Skeletal muscle cell (primary cell): Measurements from ENCODE around the gene FAHD2A.
"Not testable (repeated sequence)": the region's sequence is repeated elsewhere in the genome, so short reads cannot be mapped to it uniquely, and the experiment has no call there.

Source experiments
- DNase-seq: peaks from one replicate; pipeline ENCODE4 v3.0.0-alpha.2; 2010; ENCODE audit warnings: low read depth
- H3K4me3 ChIP-seq: 2 replicates; pipeline ENCODE4 v1.5.1; 2011; ENCODE audit warnings: low read depth, mild to moderate bottlenecking, control low read depth, low read length, moderate library complexity

Gene FAHD2A

DNA sequence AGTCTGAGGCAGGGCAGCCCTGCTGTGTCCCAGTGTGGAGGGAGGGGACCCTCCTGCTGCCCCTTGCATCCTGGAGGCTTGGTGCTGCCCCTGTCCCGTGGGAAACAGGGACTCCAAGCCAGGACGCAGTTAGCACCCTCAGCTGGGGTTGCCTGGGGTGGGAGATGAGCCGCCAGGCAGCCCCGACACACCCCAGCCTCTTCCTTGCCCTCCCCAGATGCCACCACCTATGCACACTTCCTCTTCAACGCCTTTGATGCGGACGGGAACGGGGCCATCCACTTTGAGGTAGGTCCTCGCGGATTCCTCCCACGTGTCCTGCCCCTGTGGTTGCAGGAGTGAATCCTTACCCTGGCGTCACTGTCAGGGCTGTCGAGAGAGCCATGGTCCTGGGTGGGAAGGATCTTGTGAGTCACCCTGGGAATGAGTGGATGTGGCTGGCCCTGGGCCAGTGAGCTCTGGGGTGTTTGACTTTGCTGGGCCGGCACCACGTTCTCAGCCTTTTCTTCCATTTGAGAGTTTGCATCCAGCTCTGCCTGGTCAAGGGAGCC lies 27.5 kb upstream of the FAHD2A start:
- DNase-seq, result peak; percentile 3
- H3K4me3 ChIP-seq, result no peak overlapping the region

DNA sequence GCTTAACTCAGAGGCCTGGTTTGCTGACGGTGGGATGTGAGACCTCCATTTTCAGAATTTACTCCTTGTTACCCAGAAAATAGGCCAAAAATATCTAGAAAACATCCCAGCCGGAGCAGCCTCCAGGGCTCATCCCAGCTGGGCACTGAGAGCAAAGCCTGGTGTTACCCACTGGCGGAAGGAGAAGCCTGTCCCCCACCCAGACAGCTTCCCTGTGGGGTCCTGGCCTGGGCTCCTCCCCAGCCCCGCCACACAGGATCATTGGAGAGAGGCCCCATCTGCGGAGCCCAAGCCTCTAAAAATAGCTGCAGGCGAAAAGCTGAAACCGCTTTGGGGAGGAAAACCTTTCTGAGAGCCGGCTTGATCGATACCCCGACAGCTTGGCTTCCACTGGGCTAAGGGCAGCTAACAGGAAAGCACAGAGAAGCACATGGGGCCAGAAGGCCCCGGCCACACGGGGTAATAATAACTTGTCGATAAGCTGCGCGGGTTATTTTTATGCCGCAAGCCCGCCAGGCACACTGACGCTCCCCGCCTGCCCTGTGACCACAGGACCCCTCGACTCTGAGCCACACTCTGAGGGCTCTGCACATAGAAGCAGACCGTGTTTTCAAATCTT lies 26.9 kb upstream of the FAHD2A start:
- no peak for DNase-seq

DNA sequence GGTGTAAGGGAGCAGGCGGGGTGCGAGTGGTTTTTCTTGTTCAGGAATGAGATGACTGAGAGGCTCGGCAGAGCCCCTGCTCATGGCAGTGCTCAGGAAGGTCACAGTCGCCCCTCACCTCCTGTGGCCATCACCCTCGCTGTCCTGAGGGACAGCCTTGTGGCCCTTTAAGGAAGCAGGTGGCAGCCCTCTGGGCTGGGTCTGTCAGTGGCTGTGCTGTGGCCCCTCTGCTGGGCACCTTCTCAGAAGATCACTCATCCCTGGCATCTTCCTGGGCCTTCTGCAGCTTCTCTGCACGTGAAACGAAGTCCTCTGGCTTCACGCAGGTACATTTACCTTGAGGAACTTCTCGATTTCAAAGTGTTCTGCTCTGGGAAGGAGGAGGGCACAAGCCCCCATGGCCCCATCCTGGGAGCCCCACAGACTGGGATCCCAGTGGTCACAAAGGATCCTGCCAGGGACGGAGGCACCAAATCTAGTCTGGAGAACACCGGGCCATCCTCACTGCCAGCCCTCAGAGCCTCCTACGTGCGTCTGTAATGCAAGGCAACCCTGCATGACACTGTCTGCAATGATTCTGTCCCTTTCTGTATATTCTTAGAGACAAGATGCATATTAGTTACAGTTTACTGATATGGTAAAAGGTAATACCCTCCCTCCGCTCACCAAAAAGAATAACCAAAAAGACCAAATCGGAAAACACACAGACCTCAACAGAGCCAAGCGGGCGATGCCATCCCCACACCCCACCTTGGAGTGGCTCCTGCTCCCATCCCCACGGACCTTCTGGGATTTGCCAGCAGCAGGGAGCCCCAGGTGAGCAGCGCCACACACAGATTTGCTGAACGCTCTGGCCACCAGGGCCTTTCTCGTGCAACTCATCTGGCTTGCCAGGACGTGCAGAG lies 25.9 kb upstream of the FAHD2A start:
- no peak for DNase-seq
- no peak overlapping the region for H3K4me3 ChIP-seq

More for the DNA sequence above, 26.9 kb upstream of the FAHD2A start:
- H3K4me3 ChIP-seq, result no peak overlapping the region

DNA sequence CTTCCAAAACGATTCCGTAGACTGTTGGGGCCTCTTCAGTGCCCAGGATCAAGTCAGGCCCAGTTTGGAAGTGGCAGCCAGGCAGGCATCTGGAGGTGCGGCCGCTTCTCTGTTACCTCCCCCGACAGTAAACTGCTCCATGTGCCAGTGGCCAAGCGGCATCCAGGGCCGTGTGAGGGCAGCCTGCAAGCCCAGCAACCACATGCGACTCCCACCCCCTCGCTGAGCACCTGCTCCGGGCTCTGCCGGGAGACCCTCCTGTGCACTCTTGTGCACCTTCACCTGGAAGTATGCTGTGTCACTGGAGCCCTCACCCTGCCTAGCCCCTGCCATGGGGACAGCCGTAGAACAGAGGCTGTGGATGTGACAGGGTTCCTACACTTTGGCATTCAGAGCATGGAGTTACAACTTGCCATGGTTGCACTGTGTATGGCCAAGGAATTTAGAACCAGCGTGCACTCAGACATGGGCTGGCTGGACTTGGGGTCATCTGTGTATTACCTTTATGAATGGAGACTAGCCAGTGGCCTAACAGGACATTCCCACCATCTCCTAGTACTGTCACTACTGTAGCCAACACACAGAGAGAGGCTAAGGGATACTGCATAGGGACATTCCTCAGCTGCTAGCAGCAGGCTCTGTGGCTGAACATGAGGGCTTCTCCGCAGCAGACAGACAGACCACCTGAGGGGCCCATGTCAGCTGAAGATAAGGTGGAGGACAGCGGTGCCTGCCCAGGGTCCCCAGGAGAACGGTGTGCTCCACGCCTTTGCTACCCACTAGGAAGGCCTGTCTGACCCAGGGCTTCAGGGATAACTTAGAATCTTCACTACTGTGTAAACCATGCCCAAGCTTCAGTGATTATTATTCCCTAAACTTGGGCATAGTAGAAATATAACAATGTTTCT lies 25.0 kb upstream of the FAHD2A start:
- H3K4me3 ChIP-seq, result no peak overlapping the region
- DNase-seq, result no peak

DNA sequence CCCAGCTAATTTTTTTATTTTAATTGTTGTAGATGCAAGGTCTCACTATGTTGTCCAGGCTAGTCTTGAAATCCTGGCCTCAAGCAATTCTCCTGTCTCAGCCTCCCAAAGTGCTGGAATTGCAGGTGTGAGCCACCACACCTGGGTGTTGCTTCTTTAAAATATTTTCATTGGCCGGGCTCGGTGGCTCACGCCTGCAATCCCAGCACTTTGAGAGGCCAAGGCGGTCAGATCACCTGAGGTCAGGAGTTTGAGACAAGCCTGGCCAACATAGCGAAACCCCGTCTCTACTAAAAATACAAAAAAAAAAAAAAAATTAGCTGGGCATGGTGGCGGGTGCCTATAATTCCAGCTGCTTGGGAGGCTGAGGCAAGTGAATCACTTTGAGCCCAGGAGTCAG lies 24.2 kb upstream of the FAHD2A start:
- not testable (repeated sequence) for H3K4me3 ChIP-seq, DNase-seq

DNA sequence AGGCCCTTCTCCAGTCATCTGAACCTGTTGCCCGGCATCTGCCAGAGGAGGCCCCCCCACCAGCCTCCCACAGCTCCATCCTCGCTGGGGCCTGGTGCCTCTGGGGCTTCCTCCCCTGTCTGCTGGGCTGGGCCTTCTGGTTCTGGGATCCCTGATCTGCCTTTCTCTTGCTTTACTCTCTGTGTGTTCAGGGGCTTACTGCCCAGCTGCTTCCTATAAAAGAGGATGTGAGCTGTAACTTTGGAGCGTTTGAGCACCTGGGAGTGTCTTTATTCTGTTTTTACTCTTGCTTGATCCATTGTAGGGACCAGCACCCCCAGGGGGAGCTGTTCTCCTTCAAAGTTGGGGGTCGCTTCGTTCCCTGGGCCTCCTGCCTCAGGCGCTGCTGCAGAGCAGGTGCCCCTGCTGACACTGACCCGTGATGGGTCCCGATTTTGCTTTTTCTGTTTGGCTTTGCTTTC lies 23.1 kb upstream of the FAHD2A start:
- no peak overlapping the region for H3K4me3 ChIP-seq
- no peak for DNase-seq

DNA sequence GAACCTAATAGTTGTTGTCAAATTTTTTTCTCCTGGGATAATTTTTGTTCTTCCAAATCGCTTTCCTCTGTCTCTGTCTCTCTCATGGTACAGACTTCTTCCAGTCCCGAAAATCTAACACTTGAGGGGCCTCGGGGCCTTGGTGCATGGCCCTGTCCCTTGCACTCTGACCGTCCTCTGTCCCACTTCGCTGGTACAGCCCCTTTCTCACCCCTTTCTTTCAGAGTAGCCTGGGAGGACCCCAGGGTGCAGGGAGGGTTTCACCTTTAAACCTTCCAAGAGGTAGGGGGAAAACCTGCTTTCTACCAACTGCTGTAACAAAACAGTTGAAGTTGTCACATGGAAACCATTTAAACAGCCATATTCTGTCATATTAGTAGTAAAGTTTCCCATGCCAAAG lies 22.2 kb upstream of the FAHD2A start:
- DNase-seq, result no peak

DNA sequence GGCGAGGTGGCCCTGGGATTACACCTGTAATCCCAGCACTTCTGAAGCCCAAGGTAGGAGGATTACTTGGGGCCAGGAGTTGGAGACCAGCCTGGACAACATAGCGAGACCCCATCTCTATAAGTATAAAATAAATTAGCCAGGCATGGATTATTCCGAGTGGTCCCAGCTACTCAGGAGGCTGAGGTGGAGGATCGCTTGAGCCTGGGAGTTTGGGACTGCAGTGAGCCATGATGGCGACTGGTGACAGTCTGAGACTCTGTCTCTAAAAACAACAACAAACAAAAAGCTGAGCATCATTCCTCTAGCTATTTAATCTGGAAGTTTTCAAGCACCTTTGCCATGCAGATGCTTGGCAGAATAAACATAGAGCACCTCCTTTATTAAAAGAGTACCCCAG lies 21.8 kb upstream of the FAHD2A start:
- DNase-seq, result no peak

More for the DNA sequence above, 22.2 kb upstream of the FAHD2A start:
- H3K4me3 ChIP-seq, result no peak overlapping the region

DNA sequence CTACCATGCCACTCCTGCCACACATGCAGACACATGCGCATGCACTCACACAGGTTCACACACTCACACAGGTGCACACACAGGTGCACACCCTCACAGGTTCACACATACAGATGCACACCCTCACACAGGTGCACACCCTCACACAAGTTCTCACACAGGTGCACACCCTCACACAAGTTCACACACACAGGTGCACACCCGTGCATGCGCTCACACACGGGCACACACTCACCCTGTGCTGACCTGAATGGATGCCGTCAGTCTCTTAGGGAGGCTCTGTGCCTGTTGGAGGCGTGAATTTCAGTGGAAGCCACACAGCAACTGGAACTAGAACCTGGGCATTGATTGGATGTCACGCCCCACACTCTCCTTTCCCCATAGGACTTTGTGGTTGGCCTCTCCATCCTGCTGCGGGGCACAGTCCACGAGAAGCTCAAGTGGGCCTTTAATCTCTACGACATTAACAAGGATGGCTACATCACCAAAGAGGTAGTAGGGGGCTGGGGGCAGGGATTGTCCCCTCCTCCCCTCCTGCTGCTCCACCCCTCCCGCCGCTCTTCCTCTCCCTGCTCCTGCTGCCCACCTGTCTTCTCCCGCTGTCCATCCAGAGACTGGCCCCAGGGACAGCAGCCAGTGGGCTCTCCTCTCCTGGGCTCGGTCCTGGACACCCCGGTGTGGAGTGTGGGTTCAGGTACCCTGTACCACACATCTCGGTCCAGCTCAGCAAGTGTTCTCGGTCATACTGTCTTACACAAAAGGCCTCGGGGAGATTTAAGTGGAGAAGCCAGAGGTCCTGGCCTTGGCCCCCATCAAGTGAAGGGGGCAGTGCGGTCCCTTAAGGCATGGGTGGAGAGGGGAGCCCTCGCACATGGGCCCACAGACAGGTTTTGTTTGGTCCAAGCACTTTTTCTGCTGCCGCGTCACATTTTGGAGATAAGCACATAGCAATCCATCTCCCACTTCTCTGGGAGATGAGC lies 21.0 kb upstream of the FAHD2A start:
- H3K4me3 ChIP-seq, result no peak overlapping the region
- no peak for DNase-seq

More for the DNA sequence above, 21.8 kb upstream of the FAHD2A start:
- H3K4me3 ChIP-seq, result no peak overlapping the region

DNA sequence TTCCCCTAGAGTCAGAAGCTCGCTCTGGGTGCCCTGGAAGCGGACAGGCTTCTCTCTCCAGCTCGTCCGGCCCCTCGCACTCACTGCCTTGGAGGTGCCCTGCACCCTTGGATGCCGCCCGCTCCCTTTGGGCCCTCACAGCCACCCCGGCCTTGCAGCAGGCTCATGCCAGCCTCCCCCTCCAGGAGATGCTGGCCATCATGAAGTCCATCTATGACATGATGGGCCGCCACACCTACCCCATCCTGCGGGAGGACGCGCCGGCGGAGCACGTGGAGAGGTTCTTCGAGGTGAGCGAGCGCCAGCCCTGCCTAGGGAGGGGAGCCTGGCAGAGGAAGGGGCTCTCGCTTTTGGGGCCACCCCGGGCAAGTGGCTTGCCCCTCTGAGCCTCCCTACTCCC lies 20.3 kb upstream of the FAHD2A start:
- no peak overlapping the region for H3K4me3 ChIP-seq
- no peak for DNase-seq

DNA sequence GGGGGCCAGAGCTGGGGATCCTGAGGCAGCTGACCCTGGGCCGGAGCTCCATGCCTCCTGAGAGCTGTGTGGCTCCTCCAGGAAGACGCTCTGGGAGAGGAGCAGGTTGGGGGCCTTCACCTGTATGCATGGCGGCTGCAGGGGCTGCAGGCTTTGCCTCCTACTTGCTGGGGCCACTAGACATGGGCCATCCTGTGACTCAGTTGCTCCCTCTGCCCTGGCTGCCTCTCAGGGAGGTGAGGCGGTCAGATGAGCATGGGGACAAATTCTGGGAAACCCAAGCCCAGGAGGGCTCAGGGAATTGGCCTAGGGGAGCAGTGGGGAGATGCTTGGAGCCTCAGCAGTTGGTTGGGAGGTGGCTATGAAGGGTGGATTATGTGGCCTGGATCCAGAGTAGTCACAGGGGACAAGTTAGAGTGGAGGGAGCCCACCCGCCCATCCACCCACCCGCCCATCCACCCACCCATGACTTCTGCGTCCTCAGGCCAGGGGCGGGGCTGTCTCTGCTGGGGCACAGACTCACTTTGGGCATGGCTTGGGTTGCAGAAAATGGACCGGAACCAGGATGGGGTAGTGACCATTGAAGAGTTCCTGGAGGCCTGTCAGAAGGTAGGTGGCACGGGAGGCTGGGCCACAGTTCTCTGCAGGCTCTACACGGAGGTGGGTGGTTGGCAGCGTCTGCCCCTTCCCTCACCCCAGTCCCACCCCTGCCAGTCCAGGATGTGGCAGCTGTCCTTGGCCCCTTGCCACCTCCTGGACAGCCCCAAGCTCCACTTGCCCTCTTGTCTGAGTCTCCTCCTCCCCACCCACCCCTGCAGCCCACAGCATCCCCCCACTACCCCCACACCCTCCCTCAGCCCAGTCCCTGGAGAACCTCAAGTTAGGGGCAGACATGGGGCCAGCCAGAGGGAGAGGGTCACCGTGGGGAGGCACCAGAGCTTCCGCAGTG lies 19.5 kb upstream of the FAHD2A start:
- H3K4me3 ChIP-seq, result no peak overlapping the region
- no peak for DNase-seq

DNA sequence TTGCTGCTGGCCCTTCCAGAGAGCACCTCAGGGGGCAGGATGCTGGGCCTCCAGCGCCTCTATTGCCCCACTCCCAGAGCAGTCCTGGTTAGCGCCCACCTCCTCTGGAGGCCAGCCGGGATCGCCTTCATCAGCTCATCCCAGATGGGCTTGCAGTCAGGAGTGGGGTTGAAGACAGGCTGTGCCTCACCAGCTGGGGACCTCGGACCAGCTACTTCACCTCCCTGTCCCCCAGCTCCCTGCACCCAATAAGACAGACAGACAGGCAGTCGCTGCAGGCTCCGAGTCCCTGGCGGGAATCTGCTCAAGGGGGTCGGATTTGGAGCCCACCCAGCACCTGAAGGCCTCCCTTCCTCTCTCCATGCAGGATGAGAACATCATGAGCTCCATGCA lies 18.9 kb upstream of the FAHD2A start:
- H3K4me3 ChIP-seq, result no peak overlapping the region
- DNase-seq, result no peak

DNA sequence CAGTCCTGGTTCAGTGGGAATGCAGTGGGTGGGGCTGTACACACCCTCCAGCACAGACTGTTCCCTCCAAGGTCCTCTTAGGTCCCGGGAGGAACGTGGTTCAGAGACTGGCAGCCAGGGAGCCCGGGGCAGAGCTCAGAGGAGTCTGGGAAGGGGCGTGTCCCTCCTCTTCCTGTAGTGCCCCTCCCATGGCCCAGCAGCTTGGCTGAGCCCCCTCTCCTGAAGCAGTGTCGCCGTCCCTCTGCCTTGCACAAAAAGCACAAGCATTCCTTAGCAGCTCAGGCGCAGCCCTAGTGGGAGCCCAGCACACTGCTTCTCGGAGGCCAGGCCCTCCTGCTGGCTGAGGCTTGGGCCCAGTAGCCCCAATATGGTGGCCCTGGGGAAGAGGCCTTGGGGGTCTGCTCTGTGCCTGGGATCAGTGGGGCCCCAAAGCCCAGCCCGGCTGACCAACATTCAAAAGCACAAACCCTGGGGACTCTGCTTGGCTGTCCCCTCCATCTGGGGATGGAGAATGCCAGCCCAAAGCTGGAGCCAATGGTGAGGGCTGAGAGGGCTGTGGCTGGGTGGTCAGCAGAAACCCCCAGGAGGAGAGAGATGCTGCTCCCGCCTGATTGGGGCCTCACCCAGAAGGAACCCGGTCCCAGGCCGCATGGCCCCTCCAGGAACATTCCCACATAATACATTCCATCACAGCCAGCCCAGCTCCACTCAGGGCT lies 17.5 kb upstream of the FAHD2A start:
- no peak overlapping the region for H3K4me3 ChIP-seq
- no peak for DNase-seq

DNA sequence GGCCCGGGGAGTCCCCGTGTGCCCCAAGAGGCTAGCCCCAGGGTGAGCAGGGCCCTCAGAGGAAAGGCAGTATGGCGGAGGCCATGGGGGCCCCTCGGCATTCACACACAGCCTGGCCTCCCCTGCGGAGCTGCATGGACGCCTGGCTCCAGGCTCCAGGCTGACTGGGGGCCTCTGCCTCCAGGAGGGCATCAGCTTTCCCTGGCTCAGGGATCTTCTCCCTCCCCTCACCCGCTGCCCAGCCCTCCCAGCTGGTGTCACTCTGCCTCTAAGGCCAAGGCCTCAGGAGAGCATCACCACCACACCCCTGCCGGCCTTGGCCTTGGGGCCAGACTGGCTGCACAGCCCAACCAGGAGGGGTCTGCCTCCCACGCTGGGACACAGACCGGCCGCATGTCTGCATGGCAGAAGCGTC lies 16.9 kb upstream of the FAHD2A start:
- H3K4me3 ChIP-seq, result no peak overlapping the region
- DNase-seq, result no peak

DNA sequence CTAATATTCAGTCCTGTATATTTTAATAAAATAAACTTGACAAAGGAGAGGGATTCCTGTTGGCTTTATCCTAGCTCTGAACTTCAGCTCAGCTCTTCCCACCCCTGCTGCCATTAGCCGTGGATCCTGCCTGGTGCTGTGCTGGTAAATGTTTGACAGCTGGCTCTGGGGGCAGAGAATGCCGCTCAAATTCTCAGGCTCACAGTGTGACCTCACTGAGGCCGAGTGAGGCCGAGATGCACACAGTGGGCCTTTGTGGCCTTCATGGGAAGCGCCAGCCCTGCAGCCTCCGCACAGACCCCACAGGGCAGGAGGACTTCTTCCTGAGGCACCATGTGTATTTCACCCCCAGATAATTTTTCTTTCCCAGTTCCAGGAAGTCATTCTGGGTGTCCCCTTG lies 16.5 kb upstream of the FAHD2A start:
- no peak overlapping the region for H3K4me3 ChIP-seq
- no peak for DNase-seq

DNA sequence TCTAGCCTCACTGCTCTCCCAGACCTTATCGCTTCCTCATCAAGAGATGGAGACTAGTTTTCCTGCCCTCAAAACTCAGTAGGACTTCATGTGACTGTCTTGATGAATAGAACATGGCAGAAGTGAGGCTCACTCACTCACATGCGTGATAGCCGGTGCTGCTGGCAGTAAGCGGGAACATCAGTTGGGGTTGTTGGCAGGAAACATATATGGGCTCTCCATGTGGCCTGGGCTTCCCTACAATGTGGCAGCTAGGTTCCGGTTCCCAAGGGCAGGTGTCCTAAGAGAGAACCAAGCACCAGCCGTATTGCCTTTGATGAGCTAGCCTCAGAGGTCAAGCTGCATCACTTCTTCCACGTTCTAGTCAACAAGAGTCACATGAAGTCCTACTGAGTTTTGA lies 15.2 kb upstream of the FAHD2A start:
- no peak for DNase-seq
- H3K4me3 ChIP-seq, result no peak overlapping the region
